HG03469 (cell line): ENCODE results near the gene ATG5.
"Not testable (repeated sequence)": the region's sequence is repeated elsewhere in the genome, so short reads cannot be mapped to it uniquely, and the experiment has no call there.

Source experiments
- ATAC-seq: cut with Tn5 transposase; IDR thresholded peaks from one replicate; pipeline ENCODE4 v1.9.1; 2021; ENCODE audit warnings: mild to moderate bottlenecking, moderate library complexity, moderate number of reproducible peaks; ENCODE audit not compliant: unreplicated experiment

Gene ATG5

DNA sequence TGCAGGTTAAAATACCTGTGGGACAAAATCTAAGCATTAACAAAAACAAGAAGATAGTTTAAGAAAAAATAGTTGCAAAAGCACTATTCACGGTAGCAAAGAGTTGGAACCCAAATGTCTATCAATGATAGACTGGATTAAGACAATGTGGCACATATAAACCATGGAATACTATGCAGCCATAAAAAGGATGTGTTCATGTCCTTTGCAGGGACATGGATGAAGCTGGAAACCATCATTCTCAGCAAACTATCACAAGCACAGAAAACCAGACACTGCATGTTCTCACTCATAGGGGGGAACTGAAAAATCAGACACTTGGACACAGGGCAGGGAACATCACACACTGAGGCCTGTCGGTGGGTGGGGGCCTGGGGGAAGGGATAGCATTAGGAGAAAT lies 65.8 kb downstream of the ATG5 start:
- not testable (repeated sequence) for ATAC-seq

DNA sequence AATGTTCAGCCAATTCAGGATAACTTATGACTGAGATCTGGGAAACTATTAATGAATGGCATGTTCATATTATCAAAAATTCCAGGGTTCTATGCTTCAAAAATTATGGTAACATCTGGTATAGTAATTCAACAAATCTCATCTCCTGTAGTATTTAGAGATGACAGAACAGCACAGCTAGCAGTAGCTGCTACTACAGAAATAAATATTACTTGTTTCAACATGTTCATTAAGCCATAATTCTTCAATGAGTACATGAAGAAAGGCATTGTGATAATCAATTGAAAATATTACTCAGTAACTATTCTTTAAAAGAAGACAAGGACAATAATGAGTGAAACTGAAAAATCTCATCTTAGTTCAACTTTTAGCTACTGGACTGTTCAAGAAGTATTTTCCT lies 66.8 kb downstream of the ATG5 start:
- ATAC-seq = no peak

- ATAC-seq = no peak
Observed at GRCh38 chr6:106257195-106257594, 68.4 kb downstream of the ATG5 start.

GRCh38 chr6:106256201-106256968 lies 69.2 kb downstream of the ATG5 start:
- no peak for ATAC-seq

DNA sequence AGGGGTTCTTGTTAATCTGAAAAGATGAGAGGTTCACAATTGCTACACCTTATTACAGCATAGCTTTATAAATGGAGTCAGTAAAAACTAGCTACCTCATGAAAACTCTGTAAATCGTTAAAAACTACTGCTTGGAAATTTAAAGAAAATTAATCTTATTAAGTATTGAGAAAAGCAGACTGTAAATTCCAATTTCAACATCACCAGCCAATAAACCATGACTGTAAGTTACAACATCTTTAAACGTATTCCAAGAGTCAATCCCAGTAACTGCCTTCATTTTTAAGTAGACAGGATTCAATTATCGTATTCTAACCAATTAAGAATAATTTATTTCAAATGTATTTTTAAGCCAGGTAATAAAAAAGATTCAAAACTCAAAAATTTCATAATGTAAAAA lies 70.3 kb downstream of the ATG5 start:
- ATAC-seq = no peak

GRCh38 chr6:106254636-106255035 lies 70.9 kb downstream of the ATG5 start:
- no peak for ATAC-seq

DNA sequence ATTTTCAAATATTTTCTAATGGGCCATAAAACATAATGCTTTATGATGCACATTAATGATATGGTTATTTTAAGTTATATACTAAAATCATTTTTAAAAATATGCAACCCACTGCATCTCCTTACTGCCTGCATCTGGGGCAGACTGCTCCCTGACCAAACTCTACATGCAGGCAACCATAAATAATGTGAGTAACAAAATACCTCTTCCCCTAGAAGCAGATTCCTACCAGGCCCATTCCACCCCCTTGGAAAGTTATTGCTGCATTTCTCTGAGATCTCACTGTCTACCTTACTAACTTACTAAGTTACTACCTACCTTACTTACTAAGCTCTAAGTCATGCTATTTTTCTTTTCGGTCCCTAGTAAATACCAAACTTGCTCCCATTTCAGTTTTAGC lies 71.8 kb downstream of the ATG5 start:
- no peak for ATAC-seq

DNA sequence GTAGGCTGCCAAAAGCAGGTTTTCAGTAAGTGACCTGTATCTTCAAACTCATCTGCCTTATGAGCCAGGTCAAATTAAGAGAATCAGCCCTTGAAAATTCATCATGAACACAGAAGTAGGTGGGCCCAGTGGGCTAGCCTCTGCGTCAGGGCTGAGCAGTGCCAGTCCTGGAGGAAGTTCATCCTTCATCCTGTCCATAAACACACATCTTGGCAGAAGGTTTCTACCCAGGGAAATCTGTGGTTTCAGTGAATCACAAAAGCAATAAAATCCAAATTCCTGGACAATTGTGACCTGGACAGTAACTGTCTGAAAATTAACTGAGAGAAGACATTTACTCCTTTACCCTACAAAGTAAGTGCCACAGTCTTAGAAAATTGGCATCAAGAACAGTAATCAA lies 72.4 kb downstream of the ATG5 start:
- ATAC-seq = no peak

DNA sequence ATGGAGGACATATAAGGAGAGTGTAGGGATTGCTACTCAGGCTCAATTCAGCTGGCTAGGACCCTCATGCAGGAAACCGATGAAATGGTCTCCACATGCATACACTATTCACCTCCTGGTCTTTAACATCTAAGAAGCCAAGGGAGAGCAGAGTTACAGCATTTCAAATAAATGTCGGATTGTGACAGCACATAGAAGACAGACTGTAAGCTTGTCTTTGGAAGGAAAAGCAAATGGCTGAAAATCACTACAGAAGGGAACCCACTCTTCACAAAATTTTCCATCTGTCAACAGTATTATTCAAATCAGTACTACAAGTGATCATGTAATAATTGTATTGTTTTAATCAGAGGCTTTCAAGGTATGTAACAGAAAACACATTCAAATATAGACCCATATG lies 72.9 kb downstream of the ATG5 start:
- no peak for ATAC-seq

DNA sequence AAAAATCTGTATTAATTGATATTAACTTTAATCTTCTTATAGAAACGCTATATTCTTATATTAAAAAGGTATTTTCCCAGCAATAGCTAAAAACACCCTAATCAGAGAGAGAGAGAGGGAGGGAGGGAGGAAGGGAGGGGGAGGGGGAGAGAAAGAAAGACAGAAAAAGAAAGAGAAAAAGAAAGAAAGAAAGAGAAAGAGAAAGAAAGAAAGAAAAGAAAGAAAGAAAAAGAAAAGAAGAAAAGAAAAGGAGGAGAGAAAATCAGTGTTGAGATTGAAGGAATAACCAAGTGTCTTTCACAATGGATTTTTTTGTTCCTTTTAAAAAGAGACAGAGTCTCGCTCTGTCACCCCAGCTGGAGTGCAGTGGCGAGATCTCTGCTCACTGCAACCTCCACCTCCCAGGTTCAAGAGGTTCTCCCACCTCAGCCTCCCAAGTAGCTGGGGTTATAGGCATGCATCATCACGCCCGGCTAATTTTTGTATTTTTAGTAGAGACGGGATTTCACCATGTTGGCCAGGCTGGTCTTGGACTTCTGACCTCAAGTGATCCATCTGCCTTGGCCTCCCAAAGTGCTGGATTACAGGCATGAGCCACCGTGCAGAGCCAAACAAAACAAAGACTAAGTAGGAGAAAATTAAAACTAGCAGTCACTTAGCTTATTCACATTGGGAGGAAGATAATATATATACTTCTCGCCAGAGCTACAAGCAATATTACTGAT lies 73.9 kb downstream of the ATG5 start:
- not testable (repeated sequence) for ATAC-seq

GRCh38 chr6:106250953-106251352 lies 74.6 kb downstream of the ATG5 start:
- no peak for ATAC-seq

GRCh38 chr6:106249658-106250057 lies 75.9 kb downstream of the ATG5 start:
- no peak for ATAC-seq

DNA sequence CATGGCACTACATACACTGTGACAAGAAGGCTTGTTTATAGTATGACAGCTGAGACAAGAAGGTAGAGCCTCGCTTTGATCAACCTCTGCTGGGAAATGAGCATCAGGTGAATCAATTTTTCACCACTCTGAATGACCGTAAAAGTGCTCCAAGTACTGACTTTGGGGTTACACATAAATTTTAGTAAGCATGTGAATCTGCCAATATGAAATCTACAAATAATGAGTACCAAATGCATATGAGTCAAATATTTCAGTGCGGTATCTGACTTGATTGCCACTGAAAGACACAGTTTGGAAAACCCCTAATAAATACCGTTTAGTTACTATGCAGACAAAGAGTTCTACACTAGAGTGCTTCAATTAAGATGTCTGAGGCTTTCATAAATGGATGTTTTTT lies 77.8 kb downstream of the ATG5 start:
- ATAC-seq = no peak

DNA sequence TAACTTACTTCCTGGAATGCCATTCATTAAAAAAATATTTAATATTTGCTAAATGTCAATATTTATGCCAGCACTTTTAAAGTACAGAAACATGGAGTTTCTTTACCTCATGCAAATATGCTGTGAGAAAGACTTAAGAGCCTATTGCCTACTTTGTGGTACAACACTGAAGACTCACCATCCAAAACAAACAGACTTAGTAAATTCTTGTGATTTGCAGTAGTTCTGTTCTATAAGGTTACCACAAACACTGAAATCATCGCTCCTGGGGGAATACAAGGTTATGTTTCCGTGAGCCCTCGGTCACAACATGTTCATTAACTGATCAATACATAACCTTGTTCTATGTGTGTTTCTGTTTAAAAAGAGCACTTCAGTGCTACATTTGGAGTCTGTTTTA lies 78.3 kb downstream of the ATG5 start:
- no peak for ATAC-seq

- ATAC-seq = no peak
Observed at GRCh38 chr6:106244931-106245330, 80.6 kb downstream of the ATG5 start.

DNA sequence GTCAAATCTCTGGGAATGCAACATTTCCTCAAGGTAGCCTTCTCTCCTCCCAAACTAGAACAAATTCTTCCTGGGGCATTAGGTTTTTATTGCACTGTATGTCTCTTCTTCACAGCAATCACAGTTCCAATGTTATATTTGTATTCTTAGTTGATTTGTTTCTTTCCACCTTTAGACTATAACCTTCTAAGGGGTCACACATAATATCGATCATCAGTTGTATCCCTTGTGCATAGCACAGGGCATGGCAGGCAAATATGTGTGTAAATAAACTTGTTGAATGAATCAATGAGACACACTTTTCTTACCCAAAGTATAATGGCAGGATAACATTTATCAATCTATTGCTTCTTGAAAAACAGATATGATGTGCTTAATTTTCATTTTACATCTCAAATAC lies 81.0 kb downstream of the ATG5 start:
- no peak for ATAC-seq

DNA sequence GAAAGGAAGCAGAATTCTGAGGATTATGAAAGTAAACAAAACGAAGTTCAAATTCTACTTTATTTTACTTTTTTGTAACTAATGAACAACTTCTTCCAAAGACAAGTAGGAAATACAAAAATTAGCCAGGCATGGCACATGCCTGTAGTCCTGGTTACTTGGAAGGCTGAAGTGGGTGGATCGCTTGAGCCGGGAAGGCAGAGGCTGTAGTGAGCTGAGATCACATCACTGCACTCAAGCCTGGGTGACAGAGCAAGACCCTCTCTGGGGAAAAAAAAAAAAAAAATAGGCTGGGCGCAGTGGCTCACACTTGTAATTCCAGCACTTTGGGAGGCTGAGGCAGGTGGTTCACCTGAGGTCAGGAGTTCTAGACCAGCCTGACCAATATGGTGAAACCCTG lies 82.3 kb downstream of the ATG5 start:
- ATAC-seq = no peak

- ATAC-seq = no peak
Observed at GRCh38 chr6:106241498-106241897, 84.1 kb downstream of the ATG5 start.

DNA sequence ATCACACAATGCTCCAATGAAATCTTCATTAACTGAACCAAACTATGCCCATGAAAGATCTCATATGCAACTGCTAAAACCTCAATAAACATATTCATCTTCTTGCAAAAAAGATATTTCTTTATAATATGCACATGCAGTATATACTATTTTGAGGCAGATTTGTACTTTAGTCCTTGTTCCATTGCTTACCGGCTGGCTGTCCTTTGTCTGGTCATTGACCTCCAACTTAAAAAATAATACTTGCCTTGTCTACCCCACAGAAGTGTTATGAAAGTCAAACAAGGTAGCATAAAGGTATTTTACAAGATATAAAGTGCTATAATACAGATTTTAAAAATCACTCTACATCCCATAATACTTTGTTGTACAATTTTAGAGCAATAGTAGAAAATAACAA lies 88.3 kb downstream of the ATG5 start:
- ATAC-seq = no peak

DNA sequence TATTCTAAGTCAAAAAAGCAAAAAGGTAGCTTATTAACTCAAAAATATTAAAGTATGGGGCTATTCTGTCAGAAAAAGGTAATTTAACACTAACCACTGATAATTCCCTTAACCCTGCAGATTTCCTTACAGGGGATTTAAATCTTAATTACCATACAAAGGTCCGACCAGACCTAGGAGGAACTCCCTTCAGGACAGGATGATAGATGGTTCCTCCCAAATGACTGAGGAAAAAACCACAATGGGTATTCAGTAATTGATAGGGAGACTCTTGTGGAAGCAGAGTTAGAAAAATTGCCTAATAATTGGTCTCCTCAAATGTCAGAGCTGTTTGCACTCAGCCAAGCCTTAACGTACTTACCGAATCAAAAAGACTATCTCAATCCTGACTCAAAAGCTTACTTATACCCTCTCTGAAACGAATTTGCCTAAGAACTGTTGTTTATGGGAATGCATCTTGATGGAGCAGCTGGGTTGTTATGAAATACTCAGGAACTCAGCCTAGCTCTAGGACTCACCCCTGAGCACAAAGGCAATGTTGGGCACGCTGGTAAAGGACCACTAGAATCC lies 95.6 kb downstream of the ATG5 start:
- not testable (repeated sequence) for ATAC-seq

DNA sequence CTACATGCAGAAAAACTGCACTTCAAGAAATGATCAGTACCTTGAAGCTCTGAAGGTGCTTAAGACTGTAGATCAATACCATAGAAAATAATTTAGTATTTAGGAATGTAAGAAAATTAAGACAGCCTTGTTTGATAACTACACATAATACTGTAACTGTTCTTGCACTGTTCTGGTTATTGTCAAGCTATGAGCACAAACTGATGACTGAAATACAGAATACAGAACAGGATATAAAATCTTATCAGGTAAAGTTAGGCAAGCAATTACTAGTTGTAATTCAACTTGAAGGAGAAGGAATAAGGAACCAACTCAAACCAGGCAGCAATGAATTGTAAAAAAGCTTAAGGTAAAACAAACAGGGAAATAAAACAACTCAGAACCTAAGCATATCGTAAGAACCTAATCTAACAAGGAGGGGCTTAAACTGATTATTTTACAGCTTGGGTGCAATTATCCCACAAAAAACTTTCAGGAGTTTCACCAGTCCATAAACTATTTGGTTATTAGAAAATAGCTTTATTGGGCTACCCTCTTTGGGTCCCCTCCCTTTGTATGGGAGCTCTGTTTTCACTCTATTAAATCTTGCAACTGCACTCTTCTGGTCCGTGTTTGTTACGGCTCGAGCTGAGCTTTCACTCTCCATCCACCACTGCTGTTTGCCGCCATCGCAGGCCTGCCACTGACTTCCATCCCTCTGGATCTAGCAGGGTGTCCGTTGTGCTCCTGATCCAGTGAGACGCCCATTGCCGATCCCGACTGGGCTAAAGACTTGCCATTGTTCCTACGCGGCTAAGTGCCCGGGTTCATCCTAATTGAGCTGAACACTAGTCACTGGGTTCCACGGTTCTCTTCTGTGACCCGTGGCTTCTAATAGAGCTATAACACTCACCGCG lies 97.7 kb downstream of the ATG5 start:
- no peak for ATAC-seq
